Ishikawa (cell line): ENCODE results near the gene ZNF701.

Experiments
- CEBPB ChIP-seq: IDR thresholded peaks from 2 replicates; pipeline ENCODE4 v1.6.1; 2012
- CREB1 ChIP-seq: IDR thresholded peaks from 2 replicates; pipeline ENCODE4 v1.6.1; 2012; ENCODE audit warnings: low read depth
- EGR1 ChIP-seq: IDR thresholded peaks from 2 replicates; pipeline ENCODE4 v1.6.1; 2012
- EP300 ChIP-seq: IDR thresholded peaks from 2 replicates; pipeline ENCODE4 v1.6.1; 2012; ENCODE audit warnings: borderline replicate concordance
- FOXM1 ChIP-seq: IDR thresholded peaks from 2 replicates; pipeline ENCODE4 v1.6.1; 2012; ENCODE audit warnings: low read depth, borderline replicate concordance
- MAX ChIP-seq: IDR thresholded peaks from 2 replicates; pipeline ENCODE4 v1.6.1; 2012
- NFIC ChIP-seq: IDR thresholded peaks from 2 replicates; pipeline ENCODE4 v1.6.1; 2012
- RAD21 ChIP-seq: IDR thresholded peaks from 2 replicates; pipeline ENCODE4 v1.6.1; 2012; ENCODE audit warnings: low read depth
- REST ChIP-seq: IDR thresholded peaks from 2 replicates; pipeline ENCODE4 v1.6.1; 2012; ENCODE audit warnings: low read depth, mild to moderate bottlenecking
- TAF1 ChIP-seq: IDR thresholded peaks from 2 replicates; pipeline ENCODE4 v1.6.1; 2012; ENCODE audit warnings: low read depth, mild to moderate bottlenecking
- TCF12 ChIP-seq: IDR thresholded peaks from 2 replicates; pipeline ENCODE4 v1.6.1; 2012; ENCODE audit warnings: low read depth
- TEAD4 ChIP-seq: IDR thresholded peaks from 2 replicates; pipeline ENCODE4 v1.6.1; 2012
- USF1 ChIP-seq: IDR thresholded peaks from 2 replicates; pipeline ENCODE4 v1.6.1; 2012
- YY1 ChIP-seq: IDR thresholded peaks from 2 replicates; pipeline ENCODE4 v1.6.1; 2012; ENCODE audit warnings: low read depth
- ZBTB7A ChIP-seq: IDR thresholded peaks from 2 replicates; pipeline ENCODE4 v1.6.1; 2012; ENCODE audit warnings: low read depth

ZNF701 gene

GRCh38 chr19:52622261-52622660, 52.2 kb downstream of the ZNF701 start:
- TF ChIP-seq RAD21 (peak; percentile 16; the same call in 1 of the 2 replicates), ZBTB7A (no peak), TEAD4 (no peak)

GRCh38 chr19:52626915-52627314, 56.8 kb downstream of the ZNF701 start:
- TF ChIP-seq EGR1 = no peak
- TF ChIP-seq CEBPB = no peak
- no peak for TF ChIP-seq YY1
- TF ChIP-seq TCF12 = no peak
- TF ChIP-seq EP300 = no peak
- no peak for TF ChIP-seq TEAD4
- no peak for TF ChIP-seq TAF1
- no peak for TF ChIP-seq NFIC
- TF ChIP-seq FOXM1 = no peak
- TF ChIP-seq ZBTB7A = no peak
- no peak for TF ChIP-seq RAD21
- TF ChIP-seq MAX = no peak
- no peak for TF ChIP-seq USF1
- TF ChIP-seq CREB1 = no peak
- TF ChIP-seq REST = no peak

GRCh38 chr19:52635786-52636570, 65.9 kb downstream of the ZNF701 start:
- TF ChIP-seq NFIC (no peak), EGR1 (no peak), REST (no peak), FOXM1 (no peak), TEAD4 (no peak), RAD21 (no peak), TCF12 (no peak), USF1 (no peak), CREB1 (no peak), EP300 (no peak), ZBTB7A (no peak)
